Mesodermal cell (in vitro differentiated cells): Measurements from ENCODE around the gene DGCR6.
"Not testable (repeated sequence)": the region's sequence is repeated elsewhere in the genome, so short reads cannot be mapped to it uniquely, and the experiment has no call there.

Experiments used
- H3K27ac ChIP-seq: 2 replicates; pipeline ENCODE4 v1.7.0; 2013; ENCODE audit warnings: mild to moderate bottlenecking, low read depth, low read length, moderate library complexity; ENCODE audit not compliant: severe bottlenecking
- H3K36me3 ChIP-seq: 2 replicates; pipeline ENCODE4 v1.7.1; 2013; ENCODE audit warnings: mild to moderate bottlenecking, low read length, moderate library complexity; ENCODE audit not compliant: control insufficient read depth, insufficient read depth
- H3K4me1 ChIP-seq: one replicate; pipeline ENCODE4 v1.7.1; 2013; ENCODE audit warnings: mild to moderate bottlenecking, low read length; ENCODE audit not compliant: insufficient read depth, control insufficient read depth, poor library complexity, severe bottlenecking
- H3K4me3 ChIP-seq: 2 replicates; pipeline ENCODE4 v1.7.0; 2013; ENCODE audit warnings: low read length, control low read depth, mild to moderate bottlenecking; ENCODE audit not compliant: insufficient read depth, poor library complexity, severe bottlenecking; ENCODE audit errors: extremely low read depth
- H3K9me3 ChIP-seq: 2 replicates; pipeline ENCODE4 v1.7.1; 2013; ENCODE audit warnings: mild to moderate bottlenecking, low read length, moderate library complexity; ENCODE audit not compliant: control insufficient read depth
- WGBS, 2 experiments: methylation state at CpG; one replicate each; pipeline ENCODE4 v1.1.5; 2013; ENCODE audit warnings: missing lambda C conversion rate in 2 of 2; ENCODE audit not compliant: insufficient coverage in 2 of 2; 5-methylcytosine and 5-hydroxymethylcytosine counted together

DGCR6 gene

GRCh38 chr22:18954990-18955571, 49.0 kb downstream of the DGCR6 start:
- 82% methylated on average over 12 to 15 of the region's 15 CpGs for WGBS, 2 experiments

DNA sequence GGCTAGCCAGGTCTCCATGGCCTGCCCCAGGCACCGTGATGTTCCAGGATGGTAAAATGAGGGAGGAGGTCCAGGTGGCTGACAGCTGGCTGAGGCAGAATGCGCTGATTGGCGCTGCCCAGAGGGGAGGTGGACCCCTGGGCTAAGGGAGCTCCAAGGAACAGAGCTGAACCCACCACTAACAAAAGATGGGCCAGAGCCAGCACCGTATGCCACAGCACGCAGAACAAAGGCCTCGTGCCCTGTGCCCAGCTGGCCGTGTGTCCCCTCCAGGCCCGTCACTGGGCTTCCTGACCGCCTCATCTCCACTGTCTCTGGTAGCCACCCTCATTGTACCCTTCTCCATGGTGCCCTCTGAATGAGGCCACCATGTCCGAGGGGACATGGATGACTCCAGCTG, 49.6 kb downstream of the DGCR6 start:
- Histone ChIP-seq H3K27ac (no peak overlapping the region), H3K4me1 (peaks cover 4% of the 10 kb centered on the region), H3K36me3 (no peaks in the 10 kb centered on the region), H3K4me3 (no peak overlapping the region), H3K9me3 (no peaks in the 10 kb centered on the region)
- WGBS, 2 experiments: 94 to 100% methylated on average over 8 to 9 of the region's 10 CpGs

More at GRCh38 chr22:18954990-18955571, 49.0 kb downstream of the DGCR6 start:
- Histone ChIP-seq H3K36me3 (no peaks in the 10 kb centered on the region), H3K27ac (no peak overlapping the region), H3K4me3 (no peak overlapping the region), H3K9me3 (no peaks in the 10 kb centered on the region), H3K4me1 (peaks cover 4% of the 10 kb centered on the region)

DNA sequence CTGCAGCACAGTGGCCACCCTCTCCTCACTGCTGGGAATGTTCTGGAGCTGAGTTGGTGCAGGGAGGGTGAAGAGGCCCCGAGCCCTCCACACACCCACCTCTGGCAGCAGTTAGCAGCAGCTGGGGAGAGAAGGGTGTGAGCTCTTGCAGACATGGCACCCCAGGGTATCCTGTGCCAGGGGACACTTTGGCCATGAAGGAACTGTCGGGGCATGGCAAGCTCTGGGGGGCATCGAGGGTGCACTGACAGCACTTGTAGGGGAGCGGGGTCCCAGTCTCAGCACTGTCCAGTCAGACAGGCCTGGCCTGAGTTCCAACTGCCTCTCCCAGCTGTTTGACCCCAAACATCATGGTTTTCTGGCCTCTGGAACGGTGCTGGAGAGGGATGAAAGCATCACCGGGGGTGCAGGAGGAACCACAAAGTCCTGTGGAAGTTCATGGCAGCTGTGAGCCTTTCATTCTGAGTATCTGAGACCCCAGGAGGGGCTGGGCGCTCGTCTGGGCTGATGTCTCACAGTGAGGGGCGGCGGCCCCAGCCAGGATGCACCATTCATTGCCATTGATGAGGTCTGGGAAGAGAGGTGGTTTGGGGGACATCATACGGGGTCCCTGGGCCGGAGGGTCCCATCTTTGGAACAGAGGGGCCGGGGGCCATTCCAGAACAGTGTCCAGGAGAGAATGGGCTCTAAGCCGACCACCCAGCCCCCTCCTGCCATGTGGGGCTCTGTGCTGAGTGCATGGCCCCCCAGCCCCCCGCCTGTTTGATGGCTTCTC, 50.2 kb downstream of the DGCR6 start:
- not testable (repeated sequence) for H3K27ac ChIP-seq, H3K9me3 ChIP-seq, H3K4me1 ChIP-seq, H3K36me3 ChIP-seq, H3K4me3 ChIP-seq
- 86 to 87% methylated on average over 10 to 12 of the region's 15 CpGs for WGBS, 2 experiments

GRCh38 chr22:18956956-18957355, 50.8 kb downstream of the DGCR6 start:
- not testable (repeated sequence) for H3K36me3 ChIP-seq, H3K4me3 ChIP-seq, H3K4me1 ChIP-seq, H3K9me3 ChIP-seq, H3K27ac ChIP-seq
- 91 to 94% methylated on average over 2 to 9 of the region's 15 CpGs for WGBS, 2 experiments

DNA sequence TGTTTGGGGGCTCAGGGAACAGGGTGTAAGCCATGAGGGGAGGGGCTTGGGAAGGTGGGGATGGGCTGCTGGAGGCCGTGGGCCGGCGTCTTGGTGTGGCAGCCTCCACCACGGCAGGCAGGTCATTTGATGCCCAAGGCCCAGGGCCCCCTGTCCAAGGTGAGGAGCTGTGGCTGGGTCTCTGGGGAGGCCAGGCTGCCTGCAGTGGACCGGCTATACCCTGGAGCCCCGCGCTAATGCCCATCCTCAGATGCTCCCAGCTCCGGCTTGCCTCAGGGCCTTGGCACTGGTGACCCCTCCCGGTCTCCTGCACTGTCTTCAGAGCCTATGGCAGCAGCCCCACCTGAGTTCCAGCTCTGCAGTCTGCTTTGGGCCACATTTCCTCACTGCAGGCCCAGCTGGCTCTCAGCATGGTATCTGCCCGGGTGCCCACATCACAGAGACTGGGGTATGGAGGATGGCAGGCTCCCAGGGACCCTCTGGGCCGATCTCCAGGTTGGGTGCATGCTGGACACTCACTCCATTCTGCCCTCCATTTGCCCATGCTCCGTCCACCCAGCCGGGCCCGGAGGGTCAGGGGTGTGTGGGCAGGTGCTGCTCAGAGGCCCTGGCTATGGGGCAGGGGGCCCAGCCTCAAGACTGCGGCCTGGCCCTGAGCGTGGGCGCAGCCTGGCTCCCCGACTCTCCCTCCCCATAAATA, 51.7 kb downstream of the DGCR6 start:
- WGBS, 2 experiments: 83 to 85% methylated on average over 6 to 12 of the region's 18 CpGs
- not testable (repeated sequence) for H3K27ac ChIP-seq

DNA sequence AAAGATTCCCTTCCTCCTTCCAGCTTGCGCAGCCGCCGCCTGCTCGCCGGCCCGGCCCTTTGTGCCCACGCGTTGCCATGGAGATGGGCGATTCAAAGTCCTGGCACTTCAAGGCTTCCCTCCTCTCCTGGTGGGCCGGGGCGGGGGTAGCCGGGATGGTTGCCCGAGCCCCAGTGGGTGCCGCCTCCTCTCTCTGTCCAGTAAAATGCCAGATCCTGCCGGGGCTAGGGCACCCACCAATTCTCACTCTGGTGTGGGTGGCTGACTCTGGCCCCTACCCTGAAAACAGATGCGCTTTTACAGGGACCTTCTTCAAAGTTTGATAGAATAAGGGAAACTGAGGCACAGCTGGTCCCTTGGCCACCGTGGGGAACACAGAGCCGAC, 52.2 kb downstream of the DGCR6 start:
- H3K27ac ChIP-seq, H3K4me3 ChIP-seq, H3K9me3 ChIP-seq, H3K4me1 ChIP-seq, H3K36me3 ChIP-seq: not testable (repeated sequence)
- WGBS, 2 experiments: 75 to 94% methylated on average over 11 to 13 of the region's 18 CpGs

More for the DNA sequence above, 51.7 kb downstream of the DGCR6 start:
- not testable (repeated sequence) for H3K4me1 ChIP-seq, H3K9me3 ChIP-seq, H3K4me3 ChIP-seq, H3K36me3 ChIP-seq

DNA sequence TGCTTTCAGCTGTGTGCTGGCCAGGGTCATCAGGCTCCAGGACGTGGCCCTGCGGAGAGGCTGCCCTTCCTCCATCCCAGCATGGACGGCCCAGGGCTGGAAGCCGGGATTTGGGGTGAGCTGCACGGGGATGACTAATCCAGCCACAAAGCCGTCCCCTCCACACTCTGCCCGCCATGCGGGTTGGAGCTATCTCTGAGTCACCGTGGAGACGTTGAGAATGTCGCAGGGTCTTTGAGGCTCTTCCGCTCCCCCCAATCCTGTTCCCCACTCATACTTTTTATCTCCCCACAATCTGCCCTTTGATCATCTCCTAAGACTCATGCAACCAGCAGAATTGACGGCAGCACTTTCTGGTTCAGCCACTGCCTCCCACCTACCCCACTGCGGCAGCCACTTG, 52.6 kb downstream of the DGCR6 start:
- H3K9me3 ChIP-seq, H3K36me3 ChIP-seq, H3K4me3 ChIP-seq, H3K4me1 ChIP-seq, H3K27ac ChIP-seq: not testable (repeated sequence)
- 71 to 75% methylated on average over 9 to 14 of the region's 14 CpGs for WGBS, 2 experiments

- H3K4me1 ChIP-seq, H3K36me3 ChIP-seq, H3K4me3 ChIP-seq, H3K27ac ChIP-seq, H3K9me3 ChIP-seq: not testable (repeated sequence)
- WGBS, 2 experiments: no CpG with 5 or more reads among the region's 6 CpGs
These were observed 53.1 kb downstream of the DGCR6 start for GRCh38 chr22:18959266-18959665.

DNA sequence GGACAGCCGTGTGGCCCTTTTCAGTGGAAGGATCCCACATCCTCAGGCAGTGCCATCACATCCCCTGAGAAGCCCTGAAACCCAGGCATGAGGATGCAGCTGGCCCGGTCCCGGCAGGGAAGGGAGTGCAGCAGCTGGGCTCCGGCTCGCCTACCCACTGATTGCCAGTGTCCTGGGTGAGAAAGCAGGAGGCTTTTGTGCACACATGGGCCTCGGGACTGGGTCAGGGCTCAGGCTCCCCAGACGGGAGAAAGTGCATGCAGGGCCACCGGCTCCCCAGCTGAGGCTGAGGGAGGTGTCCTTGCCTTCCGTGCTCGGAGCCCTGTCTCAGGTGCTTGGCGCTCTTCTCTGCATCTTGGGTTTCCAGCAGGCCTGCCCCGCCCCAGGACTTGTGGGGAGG, 53.6 kb downstream of the DGCR6 start:
- WGBS, 2 experiments: 93 to 95% methylated on average over 3 to 7 of the region's 12 CpGs
- H3K36me3 ChIP-seq, H3K4me3 ChIP-seq, H3K4me1 ChIP-seq, H3K9me3 ChIP-seq, H3K27ac ChIP-seq: not testable (repeated sequence)

DNA sequence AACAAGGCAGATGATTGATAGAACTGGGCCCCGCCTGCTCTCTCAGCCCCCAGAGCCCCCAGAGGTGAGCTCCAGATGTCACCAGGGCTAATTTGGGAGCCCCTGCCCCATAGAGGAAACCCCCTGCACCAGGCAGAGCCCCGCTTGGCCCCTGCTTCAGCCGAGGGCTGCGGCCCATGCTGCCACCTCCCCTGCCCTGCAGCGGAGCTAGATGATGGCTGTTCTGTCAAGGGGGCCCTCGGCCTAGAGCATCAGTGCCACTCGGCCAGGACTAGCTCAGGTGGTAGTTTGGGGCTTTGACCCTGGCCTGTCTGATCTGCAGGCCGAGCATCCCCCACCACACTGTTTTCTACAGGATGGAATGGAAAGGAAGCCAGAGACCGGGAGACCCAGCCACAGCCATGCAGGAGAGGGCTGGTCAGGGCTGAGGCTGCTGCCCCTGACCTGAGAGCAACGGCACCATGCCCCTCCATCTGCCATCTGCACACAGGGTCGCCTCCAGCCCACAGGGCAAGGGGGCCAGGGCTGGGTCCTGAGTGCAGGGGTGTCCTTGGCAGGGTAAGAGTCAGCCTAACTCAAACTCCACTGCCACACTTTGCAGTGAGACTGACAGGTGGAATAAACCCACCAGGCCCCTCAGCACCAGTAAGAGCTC, 54.2 kb downstream of the DGCR6 start:
- WGBS, 2 experiments: 92% methylated on average over 9 of the region's 11 CpGs; no CpG with 5 or more reads in 1 of the 2 experiments
- not testable (repeated sequence) for H3K9me3 ChIP-seq

More for the DNA sequence above, 54.2 kb downstream of the DGCR6 start:
- H3K4me1 ChIP-seq, H3K4me3 ChIP-seq, H3K27ac ChIP-seq, H3K36me3 ChIP-seq: not testable (repeated sequence)
